GM18505 (cell line): ENCODE results near the gene PLTP.
"Not testable (repeated sequence)": the region's sequence is repeated elsewhere in the genome, so short reads cannot be mapped to it uniquely, and the experiment has no call there.

ENCODE experiments used
- ATAC-seq: cut with Tn5 transposase; IDR thresholded peaks from one replicate; pipeline ENCODE4 v1.9.1; 2021; ENCODE audit not compliant: unreplicated experiment
- POLR2A ChIP-seq: IDR thresholded peaks from 4 replicates; pipeline ENCODE4 v1.6.1; 2011; ENCODE audit warnings: borderline replicate concordance; ENCODE audit not compliant: insufficient read depth, insufficient read length; ENCODE audit errors: extremely low read depth

PLTP gene

GRCh38 chr20:45911486-45912343 lies at the start of gene PLTP:
PLTP (minus strand) TSS chr20:45912155; CDS start chr20:45911452, 703 bp downstream.
- no peak for TF ChIP-seq POLR2A
- no peak for ATAC-seq

DNA sequence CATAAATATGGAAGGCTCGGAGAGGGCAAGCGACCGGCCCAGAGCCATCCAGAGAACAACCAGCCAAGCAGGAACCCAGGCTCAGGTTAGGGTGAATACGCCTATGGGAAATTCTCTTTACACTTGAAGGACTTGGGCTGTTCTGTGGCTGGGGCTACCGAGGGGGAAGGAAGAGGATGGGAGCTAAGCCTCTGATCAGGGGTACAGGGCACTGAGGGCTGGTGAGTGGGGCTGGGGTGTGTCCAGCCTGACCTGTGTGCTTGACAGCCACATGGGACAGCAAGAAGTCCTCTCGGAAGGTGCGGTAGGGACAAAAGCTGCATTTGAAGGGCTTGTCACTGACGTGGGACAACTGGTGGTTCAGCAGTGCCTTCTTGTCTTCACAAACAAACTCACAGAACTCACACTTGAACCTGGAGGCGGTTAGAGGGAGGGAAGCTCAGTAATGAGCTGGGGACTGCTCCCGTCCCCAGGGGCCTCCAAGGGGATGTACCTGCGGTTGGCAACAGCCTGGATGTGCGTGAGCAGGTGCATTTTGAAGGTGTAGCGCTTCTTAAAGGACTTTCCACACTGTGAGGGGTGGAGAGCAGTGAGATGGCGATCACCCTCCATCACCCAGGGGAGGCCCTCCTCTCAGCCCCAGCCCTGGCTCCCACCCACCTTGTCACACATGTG lies 48.1 kb upstream of the PLTP start:
- no peak for TF ChIP-seq POLR2A
- ATAC-seq = no peak

DNA sequence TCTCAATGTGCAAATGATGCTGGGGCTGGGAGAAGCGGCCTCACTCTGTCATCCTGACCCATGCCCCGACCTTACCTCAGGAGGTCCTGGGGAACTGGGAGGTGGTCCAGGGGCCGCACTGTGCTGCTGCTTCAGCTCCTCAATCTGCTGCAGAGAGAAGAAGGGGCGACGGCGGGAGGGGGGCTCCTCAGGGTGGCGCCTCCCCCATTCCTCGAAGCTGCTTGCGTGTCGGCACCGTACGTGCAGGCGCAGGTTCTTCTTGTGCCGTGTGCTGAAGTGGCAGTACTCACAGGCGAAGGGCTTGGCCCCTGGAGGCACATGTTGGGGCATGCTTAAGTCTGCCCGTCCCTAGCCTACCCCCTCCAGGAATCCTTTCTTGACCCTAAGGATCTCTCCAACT lies 47.2 kb upstream of the PLTP start:
- ATAC-seq = no peak
- no peak for TF ChIP-seq POLR2A

DNA sequence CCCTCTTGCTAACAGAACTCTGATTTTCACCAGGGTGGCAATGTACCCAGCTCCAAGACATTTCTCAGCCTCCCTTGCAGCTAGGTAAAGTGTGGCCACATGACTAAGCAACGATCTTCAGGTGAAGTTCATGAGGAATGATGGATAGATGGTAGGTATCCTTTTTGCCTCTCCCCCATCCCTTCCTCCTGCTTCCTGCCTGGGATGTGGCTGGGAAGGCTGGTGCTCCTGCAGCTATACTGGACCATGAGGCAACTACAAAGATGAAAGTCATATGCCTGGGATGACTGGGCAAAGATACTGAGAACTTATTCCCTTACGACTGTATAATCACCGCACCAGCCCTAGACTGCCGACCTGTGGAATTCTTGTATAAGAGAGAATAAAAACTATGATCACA lies 46.6 kb upstream of the PLTP start:
- TF ChIP-seq POLR2A = no peak
- ATAC-seq = no peak

GRCh38 chr20:45957021-45957941 lies 45.3 kb upstream of the PLTP start:
- no peak for TF ChIP-seq POLR2A

GRCh38 chr20:45956326-45956725 lies 44.4 kb upstream of the PLTP start:
- ATAC-seq = not testable (repeated sequence)

More at GRCh38 chr20:45957021-45957941, 45.3 kb upstream of the PLTP start:
- ATAC-seq = no peak

DNA sequence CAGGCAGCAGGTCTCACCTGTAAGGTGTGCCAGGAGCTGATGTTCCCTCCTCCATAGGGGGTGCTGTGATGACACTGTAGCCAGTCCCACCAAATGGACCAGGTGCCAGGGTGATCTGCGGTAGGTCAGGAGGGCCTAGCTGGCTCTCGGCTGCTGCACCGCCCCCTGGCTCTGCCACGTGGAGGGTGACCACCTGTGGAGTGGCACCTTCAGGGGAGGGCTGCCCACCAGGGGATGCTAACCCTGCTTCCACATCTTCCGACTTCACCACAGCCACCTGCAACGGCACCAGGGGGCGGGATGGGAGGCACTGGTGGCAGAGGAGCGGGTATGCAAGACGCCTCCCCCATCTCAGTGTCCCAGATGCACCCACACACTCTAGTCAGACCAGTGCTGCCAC lies 41.7 kb upstream of the PLTP start:
- no peak for ATAC-seq
- TF ChIP-seq POLR2A = no peak

DNA sequence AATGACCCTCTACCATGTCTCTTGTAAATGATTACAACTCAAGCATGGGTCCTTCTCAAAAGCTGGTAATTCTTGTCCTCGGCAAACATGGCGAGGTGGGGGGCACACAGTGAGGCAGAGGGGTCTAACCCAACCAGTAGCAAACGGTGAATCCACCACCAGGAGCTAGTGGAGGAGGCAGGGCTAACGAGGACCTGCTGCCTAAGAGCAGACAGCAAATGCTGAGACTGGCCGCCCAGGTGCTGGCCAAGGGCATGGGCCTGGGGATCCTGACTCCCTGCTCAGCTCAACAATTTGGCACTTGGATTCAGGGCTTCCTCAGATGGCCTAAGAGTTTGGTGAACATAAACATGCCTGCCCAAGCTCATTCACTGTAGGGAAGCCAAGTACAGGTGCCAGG lies 40.9 kb upstream of the PLTP start:
- TF ChIP-seq POLR2A = no peak
- ATAC-seq = no peak

- no peak for ATAC-seq
- no peak for TF ChIP-seq POLR2A
Observed at GRCh38 chr20:45951925-45952834, 40.2 kb upstream of the PLTP start.

GRCh38 chr20:45950330-45950646 lies 38.3 kb upstream of the PLTP start:
- ATAC-seq = no peak
- TF ChIP-seq POLR2A = no peak

DNA sequence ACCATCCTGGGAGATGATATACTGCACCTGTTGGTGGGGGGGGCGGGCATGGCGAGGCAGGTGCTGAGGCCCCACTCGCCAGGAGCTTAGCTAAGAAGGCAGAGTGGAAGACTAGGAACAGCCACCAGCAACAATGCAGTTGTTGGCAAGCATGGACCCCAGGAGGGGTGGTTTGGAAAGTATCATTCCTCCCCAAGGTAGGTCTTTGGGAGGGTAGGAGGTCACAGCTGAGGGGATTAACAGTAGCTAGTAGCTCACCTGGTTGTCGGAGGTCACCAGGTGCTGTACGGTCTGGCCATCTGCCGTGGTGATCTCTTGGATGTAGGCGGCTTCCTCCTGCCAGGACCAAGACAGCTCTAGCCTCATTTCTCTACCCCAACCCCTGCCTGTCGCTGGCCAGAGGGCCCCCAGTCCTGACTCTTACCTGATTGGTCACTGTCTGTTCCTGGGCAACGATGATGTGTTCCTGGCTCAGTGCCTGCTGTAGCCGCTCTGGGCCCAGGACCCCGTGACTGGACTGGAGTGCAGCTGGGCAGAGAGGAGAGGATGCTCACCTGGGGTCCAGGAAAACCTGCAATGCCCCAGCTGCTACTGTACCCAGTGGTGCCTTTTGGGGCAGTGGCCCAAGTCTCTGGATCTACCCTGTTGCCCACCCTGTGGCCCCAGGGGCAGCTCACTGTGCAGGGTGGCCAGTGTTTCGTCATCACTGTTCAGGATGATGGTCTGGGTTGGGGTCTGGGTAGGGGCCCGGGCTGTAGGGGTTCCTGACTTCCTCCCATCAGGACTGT lies 37.8 kb upstream of the PLTP start:
- no peak for TF ChIP-seq POLR2A
- no peak for ATAC-seq
